PC-3 (cell line): ENCODE data around the gene ZNF286A. TPM values are rescaled to one million over a fixed set of nuclear protein-coding genes. Genes with fewer than 3 reads are reported as not detected.

Experiments
- ATAC-seq: fragments of 200-7000 bp; cut with Tn5 transposase; 2 replicates; pipeline ENCODE4 v1.9.1; 2020; ENCODE audit warnings: mild to moderate bottlenecking, moderate library complexity
- BruUV-seq: library from RNA; stranded (reverse); fragments of 400-500 nt; replicated peaks from 2 replicates; lab custom pipeline; 2021; lab: Mats Ljungman, UMichigan
- CTCF ChIA-PET: fragments of 300-600 bp; sonication (Branson Sonifier 250); formaldehyde crosslinking; loops from one replicate; lab custom pipeline; 2022; ENCODE audit warnings: antibody characterized with exemption; lab: Charles Lee
- POLR2A ChIA-PET: fragments of 300-600 bp; sonication (Branson Sonifier 250); formaldehyde crosslinking; loops from one replicate; lab custom pipeline; 2022; ENCODE audit warnings: antibody characterized with exemption; ENCODE audit not compliant: unreplicated experiment; lab: Charles Lee
- DNase-seq: peaks from one replicate; pipeline ENCODE4 v3.0.0-alpha.2; 2015
- H2AFZ ChIP-seq: fragments of 300-600 bp; sonication (generic); 2 replicates; pipeline ENCODE4 v1.6.0; 2016; ENCODE audit warnings: antibody characterized with exemption, low read length
- H3F3A ChIP-seq: fragments of 300-600 bp; sonication (generic); one replicate; pipeline ENCODE4 v1.6.0; 2017; ENCODE audit warnings: antibody characterized with exemption, low read length, control low read depth, mild to moderate bottlenecking; ENCODE audit not compliant: unreplicated experiment
- H3K27ac ChIP-seq: fragments of 300-600 bp; sonication (generic); 2 replicates; pipeline ENCODE4 v1.5.1; 2016; ENCODE audit warnings: mild to moderate bottlenecking, low read length
- H3K27me3 ChIP-seq: fragments of 300-600 bp; sonication (generic); 2 replicates; pipeline ENCODE4 v1.6.1; 2016; ENCODE audit warnings: low read length, mixed read lengths
- H3K36me3 ChIP-seq: fragments of 300-600 bp; sonication (generic); 2 replicates; pipeline ENCODE4 v1.6.1; 2016; ENCODE audit warnings: low read depth, mixed run types, low read length, mixed read lengths
- H3K4me1 ChIP-seq: fragments of 300-600 bp; sonication (generic); 2 replicates; pipeline ENCODE4 v1.5.1; 2016; ENCODE audit warnings: low read length; ENCODE audit not compliant: insufficient read depth
- H3K4me2 ChIP-seq: fragments of 300-600 bp; sonication (generic); 2 replicates; pipeline ENCODE4 v1.6.0; 2016; ENCODE audit warnings: low read length
- H3K4me3 ChIP-seq: fragments of 300-600 bp; sonication (generic); 2 replicates; pipeline ENCODE4 v1.5.1; 2016; ENCODE audit warnings: mild to moderate bottlenecking, low read length, mixed read lengths
- H3K79me2 ChIP-seq: fragments of 300-600 bp; sonication (generic); 2 replicates; pipeline ENCODE4 v1.6.1; 2017; ENCODE audit warnings: low read length, mixed read lengths
- H3K9ac ChIP-seq: fragments of 300-600 bp; sonication (generic); 2 replicates; pipeline ENCODE4 v1.6.0; 2016; ENCODE audit warnings: mild to moderate bottlenecking, low read length
- H3K9me2 ChIP-seq: fragments of 300-600 bp; sonication (generic); replicated peaks from 2 replicates; pipeline ENCODE4 v1.6.1; 2016; ENCODE audit warnings: mixed run types, low read length, mixed read lengths
- H3K9me3 ChIP-seq: fragments of 300-600 bp; sonication (generic); 2 replicates; pipeline ENCODE4 v1.6.1; 2016; ENCODE audit warnings: low read length, mixed read lengths
- H4K20me1 ChIP-seq: fragments of 300-600 bp; sonication (generic); 2 replicates; pipeline ENCODE4 v1.6.1; 2016; ENCODE audit warnings: low read length, mixed read lengths
- CTCF ChIP-seq: fragments of 300-600 bp; sonication (generic); conservative IDR thresholded peaks from 2 replicates; pipeline ENCODE4 v1.5.1; 2017; ENCODE audit warnings: antibody characterized with exemption, low read depth, mild to moderate bottlenecking, low read length
- EZH2 ChIP-seq: fragments of 300-600 bp; sonication (generic); IDR thresholded peaks from one replicate; pipeline ENCODE4 v1.6.1; 2017; ENCODE audit warnings: antibody characterized with exemption, mild to moderate bottlenecking, low read length; ENCODE audit not compliant: unreplicated experiment
- EZH2phosphoT487 ChIP-seq: fragments of 300-600 bp; sonication (generic); IDR thresholded peaks from 2 replicates; pipeline ENCODE4 v1.6.1; 2018; ENCODE audit warnings: mild to moderate bottlenecking, antibody characterized with exemption, low read length, borderline replicate concordance
- intact Hi-C: fragments of 100-400 bp; cut with micrococcal nuclease; formaldehyde crosslinking; loops from 2 replicates; pipeline ENCODE4 v1.9.0; 2023
- total RNA-seq: library from RNA; depleted of rRNA; stranded (reverse); fragments of >200 nt; gene quantifications from 2 replicates; pipeline ENCODE4 v1.2.3, GENCODE V29; 2014

ZNF286A gene
- total RNA-seq, 1 experiment from 2014 or later: 49.6 TPM

GRCh38 chr17:15659236-15659635, 40.3 kb upstream of the ZNF286A start:
- Histone ChIP-seq H3K9ac (peak overlapping the region; percentile 72), H3K9me3 (no peaks in the 10 kb centered on the region), H3K79me2 (no peaks in the 10 kb centered on the region), H3F3A (peaks cover 19% of the 10 kb centered on the region), H3K9me2 (no peaks in the 10 kb centered on the region), H3K4me1 (peaks cover 52% of the 10 kb centered on the region), H3K4me2 (peak overlapping the region; percentile 74), H3K27ac (peak overlapping the region; percentile 96), H4K20me1 (no peaks in the 10 kb centered on the region), H3K27me3 (no peaks in the 10 kb centered on the region), H3K36me3 (peaks cover 10% of the 10 kb centered on the region), H2AFZ (no peak overlapping the region), H3K4me3 (0 out of 2 replicates have a peak overlapping the region, but pooled peaks have one; percentile 1)
- intact Hi-C loops: no loop called here
- POLR2A ChIA-PET: interaction anchor here (1.2 kb wide), 1 partner anchor 8 kb away, joined by 3 read pairs; no protein-coding TSS in a partner anchor
- CTCF ChIA-PET: no interaction called here
- TF ChIP-seq EZH2 (no peak), EZH2phosphoT487 (no peak), CTCF (no peak)
- no peak for DNase-seq
- no TSS peak for BruUV-seq
- ATAC-seq: no peak

- Histone ChIP-seq H3K27ac (peak overlapping the region; percentile 96), H3K79me2 (no peaks in the 10 kb centered on the region), H3K9ac (peak overlapping the region; percentile 72; the same call in 1 of the 2 replicates), H3K4me2 (peak overlapping the region; percentile 74), H3K4me3 (no peak overlapping the region), H3K9me2 (no peaks in the 10 kb centered on the region), H3K27me3 (no peaks in the 10 kb centered on the region), H4K20me1 (no peaks in the 10 kb centered on the region), H3K36me3 (peaks cover 14% of the 10 kb centered on the region), H3K9me3 (no peaks in the 10 kb centered on the region), H3F3A (peaks cover 19% of the 10 kb centered on the region), H3K4me1 (peaks cover 52% of the 10 kb centered on the region), H2AFZ (no peak overlapping the region)
- peak; percentile 67 for ATAC-seq
- peak; percentile 97 for DNase-seq
- no peak for TF ChIP-seq CTCF
- TF ChIP-seq EZH2phosphoT487: no peak
- no peak for TF ChIP-seq EZH2
- intact Hi-C loops: no loop called here
- no TSS peak for BruUV-seq
- ChIA-PET POLR2A (interaction anchor here (1.2 kb wide), 1 partner anchor 8 kb away, joined by 3 read pairs; no protein-coding TSS in a partner anchor), CTCF (no interaction called here)
These were observed 39.9 kb upstream of the ZNF286A start for GRCh38 chr17:15659663-15660062.

GRCh38 chr17:15660077-15660476, 39.5 kb upstream of the ZNF286A start:
- peak; percentile 52 for DNase-seq
- no peak for TF ChIP-seq CTCF
- TF ChIP-seq EZH2: no peak
- no peak overlapping the region for H3K4me3 ChIP-seq
- no peak for ATAC-seq
- no peak overlapping the region for H3K9ac ChIP-seq
- H2AFZ ChIP-seq: no peak overlapping the region
- intact Hi-C loops: no loop called here
- H3K36me3 ChIP-seq: peaks cover 14% of the 10 kb centered on the region
- no peaks in the 10 kb centered on the region for H4K20me1 ChIP-seq
- no peaks in the 10 kb centered on the region for H3K9me3 ChIP-seq
- peaks cover 49% of the 10 kb centered on the region for H3K4me1 ChIP-seq
- H3K79me2 ChIP-seq: no peaks in the 10 kb centered on the region
- no peaks in the 10 kb centered on the region for H3K27me3 ChIP-seq
- H3K9me2 ChIP-seq: no peaks in the 10 kb centered on the region
- peak overlapping the region; percentile 96 for H3K27ac ChIP-seq
- no TSS peak for BruUV-seq
- CTCF ChIA-PET: no interaction called here
- POLR2A ChIA-PET: interaction anchor here (1.2 kb wide), 1 partner anchor 8 kb away, joined by 3 read pairs; no protein-coding TSS in a partner anchor
- peaks cover 19% of the 10 kb centered on the region for H3F3A ChIP-seq
- H3K4me2 ChIP-seq: peak overlapping the region; percentile 74
